ENCODE data around the gene EYA4. TPM values are rescaled to one million over a fixed set of nuclear protein-coding genes. Genes with fewer than 3 reads are reported as not detected.
"Not testable (repeated sequence)": the region's sequence is repeated elsewhere in the genome, so short reads cannot be mapped to it uniquely, and the experiment has no call there.

The EYA4 gene
- total RNA-seq, 1 experiment from 2014 or later, result 44.5 TPM

DNA sequence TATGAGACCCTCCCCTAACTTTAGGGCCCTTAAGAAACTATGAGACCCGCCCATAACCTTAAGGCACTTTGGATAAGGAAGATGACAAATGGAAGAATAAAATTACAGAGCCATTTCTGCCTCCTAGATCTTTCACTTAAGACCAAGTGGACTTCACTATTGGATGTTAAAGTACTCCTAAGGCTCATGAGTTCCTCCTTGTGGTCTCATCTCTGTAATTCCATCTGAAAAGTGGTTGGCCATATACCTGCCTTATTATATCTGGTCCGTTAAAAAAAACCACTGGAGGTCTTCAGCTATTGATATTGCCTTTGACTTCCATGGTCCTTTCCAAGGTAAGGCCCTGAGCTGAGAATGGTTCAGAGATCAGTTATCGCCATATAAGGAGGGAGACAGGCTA lies 310.3 kb downstream of the EYA4 start:
- Histone ChIP-seq H3K27ac (peak overlapping the region; percentile 20), H3K9me3 (replicated peaks) (0 out of 2 replicates have a peak, but pooled peaks cover 3% of the 10 kb centered on the region), H3K36me3 (no peaks in the 10 kb centered on the region), H3K4me1 (peaks cover 51% of the 10 kb centered on the region), H3K27me3 (no peaks in the 10 kb centered on the region), H3K4me3 (peak overlapping the region; percentile 7; the same call in 1 of the 2 replicates)
- peak in 1 of 2 experiments; percentile 56 for DNase-seq

DNA sequence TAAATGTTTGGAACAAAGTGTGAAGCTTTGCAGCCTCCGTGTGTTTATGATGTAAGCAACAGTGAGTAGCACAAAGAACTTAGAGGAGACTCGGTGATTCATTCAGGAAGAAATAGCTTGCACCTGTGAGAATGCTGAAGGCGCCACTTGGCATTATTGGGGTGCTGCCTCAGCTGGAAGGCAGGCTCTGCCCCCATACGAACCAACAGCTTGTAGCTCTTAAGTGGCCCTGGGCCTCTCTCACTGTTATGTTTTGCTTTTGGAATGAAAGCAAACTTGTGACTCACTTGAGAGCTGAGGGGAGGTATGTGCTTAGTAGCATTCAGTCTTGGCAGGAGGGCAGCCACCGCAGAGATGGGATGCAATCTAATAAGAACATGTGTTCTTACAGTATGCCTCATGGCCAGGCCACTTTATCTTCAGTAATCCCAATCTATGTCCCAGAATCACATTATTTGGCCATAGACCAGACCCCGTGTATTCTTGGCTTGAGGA lies 310.7 kb downstream of the EYA4 start:
- Histone ChIP-seq H3K27me3 (no peaks in the 10 kb centered on the region), H3K4me3 (peak overlapping the region; percentile 7; the same call in 1 of the 2 replicates), H3K27ac (peak overlapping the region; percentile 20), H3K4me1 (peaks cover 51% of the 10 kb centered on the region), H3K9me3 (replicated peaks) (0 out of 2 replicates have a peak, but pooled peaks cover 7% of the 10 kb centered on the region), H3K36me3 (no peaks in the 10 kb centered on the region)
- peak; percentile 76 to 82 for DNase-seq

DNA sequence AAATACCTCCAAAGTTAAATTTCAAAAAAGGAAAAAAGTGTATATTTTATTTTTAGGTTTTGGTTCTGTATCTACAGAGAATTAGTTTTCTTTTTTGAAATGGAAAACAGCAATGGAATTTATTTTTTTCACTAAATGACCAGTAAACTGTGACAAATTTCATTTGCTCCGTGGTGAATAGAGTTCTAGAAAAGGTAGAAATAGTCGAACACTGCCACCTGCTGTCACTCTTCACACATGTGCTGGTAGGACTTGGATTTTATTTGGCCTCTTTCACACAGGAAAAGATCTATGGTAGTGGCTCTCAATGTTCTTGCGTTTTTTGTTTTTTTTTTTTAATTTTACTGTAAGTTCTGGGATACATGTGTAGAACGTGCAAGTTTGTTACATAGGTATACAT lies 312.5 kb downstream of the EYA4 start:
- Histone ChIP-seq H3K9me3 (replicated peaks) (peaks cover 13% of the 10 kb centered on the region; the same call in 1 of the 2 replicates), H3K36me3 (no peaks in the 10 kb centered on the region), H3K4me1 (peaks cover 42% of the 10 kb centered on the region), H3K4me3 (no peak overlapping the region), H3K27ac (peak overlapping the region; percentile 12; the same call in 1 of the 2 replicates), H3K27me3 (no peaks in the 10 kb centered on the region)
- peak; percentile 66 to 89 for DNase-seq

DNA sequence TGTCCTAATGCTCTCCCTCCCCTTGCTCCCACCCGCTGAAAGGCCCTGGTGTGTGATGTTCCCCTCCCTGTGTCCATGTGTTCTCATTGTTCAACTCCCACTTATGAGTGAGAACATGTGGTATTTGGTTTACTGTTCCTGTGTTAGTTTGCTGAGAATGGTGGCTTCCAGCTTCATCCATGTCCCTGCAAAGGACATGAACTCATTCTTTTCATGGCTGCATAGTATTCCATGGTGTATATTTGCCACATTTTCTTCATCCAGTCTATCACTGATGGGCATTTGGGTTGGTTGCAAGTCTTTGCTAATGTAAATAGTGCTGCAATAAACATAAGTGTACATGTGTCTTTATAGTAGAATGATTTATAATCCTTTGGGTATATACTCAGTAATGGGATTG lies 313.0 kb downstream of the EYA4 start:
- H3K4me1 ChIP-seq, result peaks cover 40% of the 10 kb centered on the region
- not testable (repeated sequence) for H3K4me3 ChIP-seq, H3K27ac ChIP-seq, DNase-seq, H3K27me3 ChIP-seq, H3K36me3 ChIP-seq
- peaks cover 13% of the 10 kb centered on the region; the same call in 1 of the 2 replicates for H3K9me3 ChIP-seq (replicated peaks)

DNA sequence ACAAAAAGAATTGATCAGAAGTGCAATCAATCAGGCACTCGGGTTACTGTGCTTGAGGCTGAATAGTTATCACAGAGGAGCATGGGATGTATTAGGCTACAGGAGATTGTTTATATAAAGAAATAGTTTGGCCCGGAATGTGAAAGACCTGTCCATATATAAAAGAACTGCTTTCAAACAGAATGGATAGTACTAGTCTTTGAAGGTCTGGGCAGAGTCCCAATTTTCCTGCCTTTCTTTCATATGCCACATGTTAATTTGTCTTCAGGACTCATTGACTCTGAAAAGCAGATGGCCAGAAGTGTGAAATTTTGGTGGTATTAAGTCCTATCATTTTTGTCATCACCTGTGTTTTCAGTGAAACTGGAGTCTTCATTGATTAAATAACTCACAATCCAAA lies 314.5 kb downstream of the EYA4 start:
- Histone ChIP-seq H3K4me1 (peaks cover 28% of the 10 kb centered on the region), H3K27ac (no peak overlapping the region), H3K4me3 (no peak overlapping the region), H3K36me3 (no peaks in the 10 kb centered on the region), H3K27me3 (no peaks in the 10 kb centered on the region), H3K9me3 (replicated peaks) (peaks cover 20% of the 10 kb centered on the region)
- DNase-seq, result no peak

DNA sequence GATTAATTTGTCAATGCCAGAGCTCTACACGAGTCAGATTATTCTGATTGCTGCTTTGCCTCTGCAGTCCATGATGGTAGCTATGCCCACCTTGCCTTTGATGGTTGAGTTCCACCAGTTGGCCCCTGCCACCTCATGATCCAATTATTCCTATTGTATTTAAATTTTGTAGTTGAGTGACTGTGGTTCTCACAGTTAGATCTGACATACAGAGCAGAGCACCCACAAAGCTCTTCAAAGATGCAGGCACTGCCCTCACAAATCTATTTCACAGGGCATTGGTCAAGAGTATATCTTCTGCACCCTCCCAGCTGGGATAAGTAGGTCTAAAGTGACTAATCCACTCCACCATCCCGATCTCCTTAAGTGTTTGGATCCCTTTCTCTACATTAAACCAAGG lies 318.8 kb downstream of the EYA4 start:
- H3K36me3 ChIP-seq, result no peaks in the 10 kb centered on the region
- H3K27ac ChIP-seq, result no peak overlapping the region
- peaks cover 3% of the 10 kb centered on the region for H3K4me1 ChIP-seq
- no peak for DNase-seq
- no peaks in the 10 kb centered on the region for H3K27me3 ChIP-seq
- peaks cover 20% of the 10 kb centered on the region for H3K9me3 ChIP-seq (replicated peaks)
- H3K4me3 ChIP-seq, result no peak overlapping the region

DNA sequence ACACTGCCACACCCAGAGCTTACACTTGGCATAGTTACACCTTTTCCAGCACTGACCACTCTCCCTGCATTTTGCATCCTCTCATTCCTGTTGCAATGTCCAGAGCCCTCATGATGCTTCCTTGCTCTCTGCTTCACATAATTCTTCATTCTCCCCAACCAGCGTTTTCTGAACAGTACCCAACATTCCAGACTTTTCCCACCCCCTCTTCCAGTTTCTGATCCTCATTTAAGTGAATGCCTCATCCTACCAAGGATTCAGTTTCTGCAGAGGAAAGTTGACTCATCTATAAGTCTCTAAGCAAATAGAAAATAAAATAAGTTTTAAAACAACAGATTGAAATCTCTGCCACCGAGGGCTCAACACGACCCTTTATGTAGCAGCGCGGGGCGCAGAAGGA lies 326.5 kb downstream of the EYA4 start:
- DNase-seq, result no peak

DNA sequence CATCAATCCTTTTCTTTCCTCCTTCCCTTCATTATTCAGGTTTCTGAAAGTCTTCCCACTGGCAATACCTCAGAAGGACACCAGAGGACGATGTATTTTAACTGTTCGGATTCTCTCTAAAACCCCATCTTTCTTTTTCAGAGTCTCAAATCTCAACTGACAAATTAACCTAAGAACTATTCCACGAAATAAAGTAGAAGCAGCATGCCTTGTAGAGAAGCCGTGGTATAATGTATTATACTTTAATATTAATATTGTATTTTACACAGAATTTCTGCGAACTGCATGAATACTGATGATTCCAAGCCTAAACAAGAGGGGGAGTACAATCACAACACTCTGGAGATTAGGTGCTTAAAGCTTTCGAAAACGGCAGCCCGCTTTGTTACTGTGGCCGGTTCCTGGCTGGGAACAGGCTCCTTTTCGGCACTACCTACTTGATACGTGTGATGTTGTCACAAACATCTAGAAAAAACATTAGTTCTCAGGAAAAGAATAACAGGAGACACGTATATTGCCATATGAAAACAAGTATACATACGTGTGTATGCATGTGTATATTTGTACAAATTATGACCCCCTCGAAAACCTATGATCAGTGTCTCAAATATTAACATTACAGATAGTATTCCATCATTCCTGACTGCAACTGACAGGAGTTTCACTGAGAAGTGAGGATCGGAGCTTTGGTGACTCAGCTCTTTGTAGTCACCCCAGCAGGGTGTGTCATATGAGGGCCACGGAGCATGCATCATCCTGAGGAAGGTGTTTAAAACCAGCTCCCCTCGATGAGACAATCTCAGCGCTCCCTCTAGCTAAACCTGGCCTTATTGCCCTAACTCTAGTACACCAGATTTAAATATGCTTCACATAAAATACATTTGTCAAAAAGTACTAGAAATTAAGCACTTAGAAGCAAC lies 328.1 kb downstream of the EYA4 start:
- Histone ChIP-seq H3K4me1 (no peaks in the 10 kb centered on the region), H3K36me3 (no peaks in the 10 kb centered on the region), H3K4me3 (peak overlapping the region; percentile 43), H3K27me3 (no peaks in the 10 kb centered on the region; the same call in 1 of the 2 replicates), H3K27ac (no peak overlapping the region), H3K9me3 (replicated peaks) (no peaks in the 10 kb centered on the region)
- peak; percentile 53 to 73 for DNase-seq

More for the DNA sequence above, 326.5 kb downstream of the EYA4 start:
- Histone ChIP-seq H3K4me1 (no peaks in the 10 kb centered on the region), H3K27ac (no peak overlapping the region), H3K9me3 (replicated peaks) (no peaks in the 10 kb centered on the region), H3K36me3 (no peaks in the 10 kb centered on the region), H3K4me3 (no peak overlapping the region), H3K27me3 (no peaks in the 10 kb centered on the region; the same call in 1 of the 2 replicates)

DNA sequence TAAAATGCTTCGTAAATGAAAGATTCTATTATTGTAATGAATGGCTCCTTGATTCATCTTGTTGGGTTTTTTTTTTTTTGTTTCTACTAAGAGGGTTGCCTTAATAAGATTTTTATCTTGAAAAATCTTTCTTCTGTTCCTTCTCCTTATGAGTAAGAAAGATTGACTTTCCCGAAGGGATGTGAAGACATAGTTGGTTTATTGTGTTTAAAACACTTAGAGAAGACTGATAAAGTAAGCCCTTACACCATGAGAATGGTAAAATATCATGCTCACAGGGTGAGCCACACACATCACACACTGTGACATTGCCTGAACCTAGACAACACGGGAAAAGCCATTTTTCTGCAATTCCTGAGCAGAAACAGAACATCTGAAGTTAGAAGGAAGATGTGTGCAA lies 330.5 kb downstream of the EYA4 start:
- DNase-seq, result no peak
- Histone ChIP-seq H3K4me1 (no peaks in the 10 kb centered on the region), H3K4me3 (no peak overlapping the region), H3K36me3 (no peaks in the 10 kb centered on the region), H3K27ac (no peak overlapping the region), H3K9me3 (replicated peaks) (no peaks in the 10 kb centered on the region), H3K27me3 (no peaks in the 10 kb centered on the region; the same call in 1 of the 2 replicates)

DNA sequence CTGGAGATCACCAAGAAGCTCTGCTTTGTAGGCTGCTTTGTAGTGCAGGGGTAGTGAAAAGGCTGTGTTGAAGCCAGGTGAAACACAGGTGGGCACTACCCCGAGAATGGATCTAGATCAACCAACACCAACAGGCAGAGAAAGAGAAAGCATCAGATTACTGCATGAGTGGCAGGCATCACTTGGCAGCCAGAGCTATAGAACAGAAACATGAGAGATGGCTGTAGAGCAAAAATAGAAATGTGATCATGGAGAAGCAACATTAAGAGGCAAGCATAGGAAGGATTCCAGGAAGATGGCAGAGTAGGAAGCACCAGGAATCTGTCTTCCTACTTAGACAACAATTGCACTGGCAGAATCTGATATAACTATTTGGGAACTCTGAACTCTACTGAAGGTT lies 336.7 kb downstream of the EYA4 start:
- H3K27me3 ChIP-seq, result no peaks in the 10 kb centered on the region
- no peak overlapping the region for H3K4me3 ChIP-seq
- no peaks in the 10 kb centered on the region for H3K4me1 ChIP-seq
- H3K9me3 ChIP-seq (replicated peaks), result no peaks in the 10 kb centered on the region
- DNase-seq, result no peak
- H3K36me3 ChIP-seq, result no peaks in the 10 kb centered on the region
- H3K27ac ChIP-seq, result no peak overlapping the region
